Fibroblast of lung (primary cell): ENCODE data around the gene LMNB1.

Source experiments
- EZH2 ChIP-seq: IDR thresholded peaks from 2 replicates; pipeline ENCODE4 v1.5.1; 2012; ENCODE audit warnings: low read length, control low read depth, mild to moderate bottlenecking; ENCODE audit errors: missing control alignments
- TF ChIP-seq, protein P1 (sequence below), 2 donors: IDR thresholded peaks in 1 of 2; conservative IDR thresholded peaks in 1 of 2; 1 replicate in 1 of 2; 2 replicates in 1 of 2; pipeline ENCODE4 v1.5.1; 2011 to 2012; ENCODE audit warnings: low read length in 2 of 2, control low read depth in 1 of 2, inconsistent platforms in 1 of 2, low read depth in 1 of 2, mild to moderate bottlenecking in 1 of 2

DNA sequence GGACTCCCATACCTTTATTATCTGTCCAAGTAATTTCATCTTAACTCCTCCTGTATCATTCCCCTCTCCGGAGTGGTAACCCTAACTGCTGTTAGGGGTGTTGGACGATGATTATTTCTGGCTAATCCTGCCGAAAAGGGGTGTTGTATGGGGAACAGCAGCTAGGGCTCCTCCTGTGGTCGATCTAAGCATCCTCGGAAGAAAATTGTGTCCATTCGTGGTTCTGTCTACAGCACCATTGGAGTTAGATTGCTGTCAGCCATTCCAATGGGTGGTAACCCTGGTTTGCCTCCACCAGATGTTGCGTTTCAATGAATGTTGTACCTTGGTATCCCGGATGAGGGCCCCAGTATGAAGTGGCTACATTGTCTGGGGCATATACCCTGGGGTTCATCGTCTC lies 35.6 kb upstream of the LMNB1 start:
- TF ChIP-seq, protein P1, sequence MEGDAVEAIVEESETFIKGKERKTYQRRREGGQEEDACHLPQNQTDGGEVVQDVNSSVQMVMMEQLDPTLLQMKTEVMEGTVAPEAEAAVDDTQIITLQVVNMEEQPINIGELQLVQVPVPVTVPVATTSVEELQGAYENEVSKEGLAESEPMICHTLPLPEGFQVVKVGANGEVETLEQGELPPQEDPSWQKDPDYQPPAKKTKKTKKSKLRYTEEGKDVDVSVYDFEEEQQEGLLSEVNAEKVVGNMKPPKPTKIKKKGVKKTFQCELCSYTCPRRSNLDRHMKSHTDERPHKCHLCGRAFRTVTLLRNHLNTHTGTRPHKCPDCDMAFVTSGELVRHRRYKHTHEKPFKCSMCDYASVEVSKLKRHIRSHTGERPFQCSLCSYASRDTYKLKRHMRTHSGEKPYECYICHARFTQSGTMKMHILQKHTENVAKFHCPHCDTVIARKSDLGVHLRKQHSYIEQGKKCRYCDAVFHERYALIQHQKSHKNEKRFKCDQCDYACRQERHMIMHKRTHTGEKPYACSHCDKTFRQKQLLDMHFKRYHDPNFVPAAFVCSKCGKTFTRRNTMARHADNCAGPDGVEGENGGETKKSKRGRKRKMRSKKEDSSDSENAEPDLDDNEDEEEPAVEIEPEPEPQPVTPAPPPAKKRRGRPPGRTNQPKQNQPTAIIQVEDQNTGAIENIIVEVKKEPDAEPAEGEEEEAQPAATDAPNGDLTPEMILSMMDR (conservative IDR thresholded peaks at IDR 0.05 in 1 of 2, IDR thresholded peaks at IDR 0.05 in 1 of 2; ENCODE audit: low read depth in 1 of 2, low read length in 2 of 2), result no peak
- TF ChIP-seq EZH2, result no peak
